ENCODE results near the gene METTL16.

Gene METTL16

GRCh38 chr17:2474371-2474770, 37.3 kb downstream of the METTL16 start:
- Histone ChIP-seq H3K36me3 (ENCODE audit: control insufficient read depth, low read depth, low read length) (peaks cover 47% of the 10 kb centered on the region), H3K9ac (ENCODE audit: low read length) (no peak overlapping the region), H3K27ac (ENCODE audit: low read length) (no peak overlapping the region), H3K27me3 (ENCODE audit: control insufficient read depth, insufficient read depth, low read length) (no peaks in the 10 kb centered on the region), H3K4me3 (ENCODE audit: low read length) (no peak overlapping the region), H3K9me3 (ENCODE audit: control insufficient read depth, low read depth, low read length) (no peaks in the 10 kb centered on the region), H3K4me1 (ENCODE audit: control insufficient read depth, low read depth, low read length) (no peaks in the 10 kb centered on the region)

- Histone ChIP-seq H3K36me3 (ENCODE audit: control insufficient read depth, low read depth, low read length) (peaks cover 42% of the 10 kb centered on the region), H3K27ac (ENCODE audit: low read length) (no peak overlapping the region), H3K9ac (ENCODE audit: low read length) (no peak overlapping the region), H3K4me3 (ENCODE audit: low read length) (no peak overlapping the region), H3K9me3 (ENCODE audit: control insufficient read depth, low read depth, low read length) (no peaks in the 10 kb centered on the region), H3K27me3 (ENCODE audit: control insufficient read depth, insufficient read depth, low read length) (no peaks in the 10 kb centered on the region), H3K4me1 (ENCODE audit: control insufficient read depth, low read depth, low read length) (no peaks in the 10 kb centered on the region)
Observed at GRCh38 chr17:2468270-2468669, 43.4 kb downstream of the METTL16 start.

- no peaks in the 10 kb centered on the region for H3K9me3 ChIP-seq (ENCODE audit: control insufficient read depth, low read depth, low read length)
- H3K27me3 ChIP-seq (ENCODE audit: control insufficient read depth, insufficient read depth, low read length) = no peaks in the 10 kb centered on the region
- no peak overlapping the region for H3K27ac ChIP-seq (ENCODE audit: low read length)
- H3K36me3 ChIP-seq (ENCODE audit: control insufficient read depth, low read depth, low read length) = peaks cover 54% of the 10 kb centered on the region
- no peak overlapping the region for H3K9ac ChIP-seq (ENCODE audit: low read length)
- H3K4me3 ChIP-seq (ENCODE audit: low read length) = no peak overlapping the region
- no peaks in the 10 kb centered on the region for H3K4me1 ChIP-seq (ENCODE audit: control insufficient read depth, low read depth, low read length)
Observed at GRCh38 chr17:2466931-2467330, 44.8 kb downstream of the METTL16 start.

- Histone ChIP-seq H3K4me3 (ENCODE audit: low read length) (no peak overlapping the region), H3K36me3 (ENCODE audit: control insufficient read depth, low read depth, low read length) (peaks cover 53% of the 10 kb centered on the region), H3K27me3 (ENCODE audit: control insufficient read depth, insufficient read depth, low read length) (no peaks in the 10 kb centered on the region), H3K27ac (ENCODE audit: low read length) (no peak overlapping the region), H3K9ac (ENCODE audit: low read length) (no peak overlapping the region), H3K4me1 (ENCODE audit: control insufficient read depth, low read depth, low read length) (no peaks in the 10 kb centered on the region), H3K9me3 (ENCODE audit: control insufficient read depth, low read depth, low read length) (no peaks in the 10 kb centered on the region)
Observed at GRCh38 chr17:2462481-2462880, 49.2 kb downstream of the METTL16 start.

- no peaks in the 10 kb centered on the region for H3K9me3 ChIP-seq (ENCODE audit: control insufficient read depth, low read depth, low read length)
- H3K27ac ChIP-seq (ENCODE audit: low read length) = no peak overlapping the region
- H3K27me3 ChIP-seq (ENCODE audit: control insufficient read depth, insufficient read depth, low read length) = no peaks in the 10 kb centered on the region
- H3K36me3 ChIP-seq (ENCODE audit: control insufficient read depth, low read depth, low read length) = peaks cover 45% of the 10 kb centered on the region
- H3K9ac ChIP-seq (ENCODE audit: low read length) = no peak overlapping the region
- no peaks in the 10 kb centered on the region for H3K4me1 ChIP-seq (ENCODE audit: control insufficient read depth, low read depth, low read length)
- no peak overlapping the region for H3K4me3 ChIP-seq (ENCODE audit: low read length)
Observed at GRCh38 chr17:2459917-2460271, 51.8 kb downstream of the METTL16 start.

GRCh38 chr17:2457913-2458312, 53.8 kb downstream of the METTL16 start:
- H3K27me3 ChIP-seq (ENCODE audit: control insufficient read depth, insufficient read depth, low read length) = no peaks in the 10 kb centered on the region
- no peaks in the 10 kb centered on the region for H3K4me1 ChIP-seq (ENCODE audit: control insufficient read depth, low read depth, low read length)
- H3K9ac ChIP-seq (ENCODE audit: low read length) = no peak overlapping the region
- no peak overlapping the region for H3K27ac ChIP-seq (ENCODE audit: low read length)
- H3K4me3 ChIP-seq (ENCODE audit: low read length) = no peak overlapping the region
- no peaks in the 10 kb centered on the region for H3K9me3 ChIP-seq (ENCODE audit: control insufficient read depth, low read depth, low read length)
- peaks cover 27% of the 10 kb centered on the region for H3K36me3 ChIP-seq (ENCODE audit: control insufficient read depth, low read depth, low read length)

GRCh38 chr17:2456475-2456874, 55.2 kb downstream of the METTL16 start:
- H3K27ac ChIP-seq (ENCODE audit: low read length) = no peak overlapping the region
- no peaks in the 10 kb centered on the region for H3K27me3 ChIP-seq (ENCODE audit: control insufficient read depth, insufficient read depth, low read length)
- no peak overlapping the region for H3K4me3 ChIP-seq (ENCODE audit: low read length)
- no peaks in the 10 kb centered on the region for H3K9me3 ChIP-seq (ENCODE audit: control insufficient read depth, low read depth, low read length)
- H3K9ac ChIP-seq (ENCODE audit: low read length) = no peak overlapping the region
- H3K36me3 ChIP-seq (ENCODE audit: control insufficient read depth, low read depth, low read length) = peaks cover 15% of the 10 kb centered on the region
- no peaks in the 10 kb centered on the region for H3K4me1 ChIP-seq (ENCODE audit: control insufficient read depth, low read depth, low read length)

- H3K36me3 ChIP-seq (ENCODE audit: control insufficient read depth, low read depth, low read length) = peaks cover 13% of the 10 kb centered on the region
- no peaks in the 10 kb centered on the region for H3K9me3 ChIP-seq (ENCODE audit: control insufficient read depth, low read depth, low read length)
- no peak overlapping the region for H3K4me3 ChIP-seq (ENCODE audit: low read length)
- no peaks in the 10 kb centered on the region for H3K27me3 ChIP-seq (ENCODE audit: control insufficient read depth, insufficient read depth, low read length)
- no peaks in the 10 kb centered on the region for H3K4me1 ChIP-seq (ENCODE audit: control insufficient read depth, low read depth, low read length)
- H3K9ac ChIP-seq (ENCODE audit: low read length) = no peak overlapping the region
- H3K27ac ChIP-seq (ENCODE audit: low read length) = no peak overlapping the region
Observed at GRCh38 chr17:2455956-2456355, 55.7 kb downstream of the METTL16 start.

- no peak overlapping the region for H3K9ac ChIP-seq (ENCODE audit: low read length)
- no peak overlapping the region for H3K4me3 ChIP-seq (ENCODE audit: low read length)
- peaks cover 6% of the 10 kb centered on the region for H3K36me3 ChIP-seq (ENCODE audit: control insufficient read depth, low read depth, low read length)
Observed at GRCh38 chr17:2453866-2454265, 57.8 kb downstream of the METTL16 start.

GRCh38 chr17:2453325-2453724, 58.4 kb downstream of the METTL16 start:
- H3K27me3 ChIP-seq (ENCODE audit: control insufficient read depth, insufficient read depth, low read length) = no peaks in the 10 kb centered on the region
- no peak overlapping the region for H3K27ac ChIP-seq (ENCODE audit: low read length)
- H3K9me3 ChIP-seq (ENCODE audit: control insufficient read depth, low read depth, low read length) = no peaks in the 10 kb centered on the region
- peaks cover 4% of the 10 kb centered on the region for H3K36me3 ChIP-seq (ENCODE audit: control insufficient read depth, low read depth, low read length)
- no peak overlapping the region for H3K9ac ChIP-seq (ENCODE audit: low read length)
- H3K4me1 ChIP-seq (ENCODE audit: control insufficient read depth, low read depth, low read length) = no peaks in the 10 kb centered on the region
- H3K4me3 ChIP-seq (ENCODE audit: low read length) = no peak overlapping the region

More at GRCh38 chr17:2453866-2454265, 57.8 kb downstream of the METTL16 start:
- no peak overlapping the region for H3K27ac ChIP-seq (ENCODE audit: low read length)
- H3K27me3 ChIP-seq (ENCODE audit: control insufficient read depth, insufficient read depth, low read length) = no peaks in the 10 kb centered on the region
- H3K9me3 ChIP-seq (ENCODE audit: control insufficient read depth, low read depth, low read length) = no peaks in the 10 kb centered on the region
- no peaks in the 10 kb centered on the region for H3K4me1 ChIP-seq (ENCODE audit: control insufficient read depth, low read depth, low read length)

- Histone ChIP-seq H3K4me3 (ENCODE audit: low read length) (no peak overlapping the region), H3K27me3 (ENCODE audit: control insufficient read depth, insufficient read depth, low read length) (no peaks in the 10 kb centered on the region), H3K9ac (ENCODE audit: low read length) (no peak overlapping the region), H3K4me1 (ENCODE audit: control insufficient read depth, low read depth, low read length) (no peaks in the 10 kb centered on the region), H3K27ac (ENCODE audit: low read length) (no peak overlapping the region), H3K9me3 (ENCODE audit: control insufficient read depth, low read depth, low read length) (no peaks in the 10 kb centered on the region), H3K36me3 (ENCODE audit: control insufficient read depth, low read depth, low read length) (no peaks in the 10 kb centered on the region)
Observed at GRCh38 chr17:2452216-2452750, 59.4 kb downstream of the METTL16 start.

- no peak overlapping the region for H3K4me3 ChIP-seq (ENCODE audit: low read length)
- no peak overlapping the region for H3K27ac ChIP-seq (ENCODE audit: low read length)
- no peaks in the 10 kb centered on the region for H3K9me3 ChIP-seq (ENCODE audit: control insufficient read depth, low read depth, low read length)
- H3K36me3 ChIP-seq (ENCODE audit: control insufficient read depth, low read depth, low read length) = no peaks in the 10 kb centered on the region
- H3K4me1 ChIP-seq (ENCODE audit: control insufficient read depth, low read depth, low read length) = no peaks in the 10 kb centered on the region
- H3K9ac ChIP-seq (ENCODE audit: low read length) = no peak overlapping the region
- no peaks in the 10 kb centered on the region for H3K27me3 ChIP-seq (ENCODE audit: control insufficient read depth, insufficient read depth, low read length)
Observed at GRCh38 chr17:2450016-2450650, 61.6 kb downstream of the METTL16 start.

Data from iPS-18a (cell line).